Activated T-cell treated with anti-CD3 and anti-CD28 coated beads, Interleukin-2, amount 50 U/mL, for 48 hours (primary cell): ENCODE measurements around the gene PHETA1.

Experiments used
- DNase-seq, 2 experiments: peaks; one replicate each; pipeline ENCODE4 v3.0.0-alpha.2; 2020

Gene PHETA1

GRCh38 chr12:111368291-111368787 lies 556 bp downstream of the PHETA1 start:
- DNase-seq: peak; percentile 32 to 34

- DNase-seq: no peak
These were observed 1.2 kb downstream of the PHETA1 start for GRCh38 chr12:111367661-111368221.

- no peak for DNase-seq
These were observed 2.3 kb downstream of the PHETA1 start for GRCh38 chr12:111366583-111366982.

- no peak for DNase-seq
These were observed 2.8 kb downstream of the PHETA1 start for GRCh38 chr12:111366075-111366474.

GRCh38 chr12:111363578-111363977 lies 5.3 kb downstream of the PHETA1 start:
- no peak for DNase-seq

- no peak for DNase-seq
These were observed 6.0 kb downstream of the PHETA1 start for GRCh38 chr12:111362687-111363475.

- DNase-seq: no peak
These were observed 6.9 kb downstream of the PHETA1 start for GRCh38 chr12:111361717-111362576.

GRCh38 chr12:111361073-111361716 lies 7.7 kb downstream of the PHETA1 start:
- DNase-seq: no peak

- no peak for DNase-seq
These were observed 8.5 kb downstream of the PHETA1 start for GRCh38 chr12:111360325-111360930.

- DNase-seq: no peak
These were observed 9.0 kb downstream of the PHETA1 start for GRCh38 chr12:111359914-111360276.

GRCh38 chr12:111359231-111359913 lies 9.5 kb downstream of the PHETA1 start:
- peak; percentile 69 to 75 for DNase-seq

- no peak for DNase-seq
These were observed 13.5 kb downstream of the PHETA1 start for GRCh38 chr12:111355201-111355925.

- DNase-seq: no peak
These were observed 14.4 kb downstream of the PHETA1 start for GRCh38 chr12:111354511-111354910.

GRCh38 chr12:111353603-111354295 lies 15.1 kb downstream of the PHETA1 start:
- no peak for DNase-seq

GRCh38 chr12:111353026-111353425 lies 15.9 kb downstream of the PHETA1 start:
- no peak for DNase-seq

GRCh38 chr12:111352296-111352993 lies 16.4 kb downstream of the PHETA1 start:
- DNase-seq: no peak

- DNase-seq: no peak
These were observed 17.9 kb downstream of the PHETA1 start for GRCh38 chr12:111351026-111351425.

GRCh38 chr12:111349748-111350520 lies 19.0 kb downstream of the PHETA1 start:
- no peak for DNase-seq

GRCh38 chr12:111349101-111349747 lies 19.7 kb downstream of the PHETA1 start:
- DNase-seq: no peak
